GM18498 (cell line): ENCODE measurements around the gene TRIAP1.
"Not testable (repeated sequence)": the region's sequence is repeated elsewhere in the genome, so short reads cannot be mapped to it uniquely, and the experiment has no call there.

Experiments used
- ATAC-seq: cut with Tn5 transposase; IDR thresholded peaks from one replicate; pipeline ENCODE4 v1.9.1; 2021; ENCODE audit warnings: mild to moderate bottlenecking, moderate library complexity; ENCODE audit not compliant: unreplicated experiment

Gene TRIAP1

DNA sequence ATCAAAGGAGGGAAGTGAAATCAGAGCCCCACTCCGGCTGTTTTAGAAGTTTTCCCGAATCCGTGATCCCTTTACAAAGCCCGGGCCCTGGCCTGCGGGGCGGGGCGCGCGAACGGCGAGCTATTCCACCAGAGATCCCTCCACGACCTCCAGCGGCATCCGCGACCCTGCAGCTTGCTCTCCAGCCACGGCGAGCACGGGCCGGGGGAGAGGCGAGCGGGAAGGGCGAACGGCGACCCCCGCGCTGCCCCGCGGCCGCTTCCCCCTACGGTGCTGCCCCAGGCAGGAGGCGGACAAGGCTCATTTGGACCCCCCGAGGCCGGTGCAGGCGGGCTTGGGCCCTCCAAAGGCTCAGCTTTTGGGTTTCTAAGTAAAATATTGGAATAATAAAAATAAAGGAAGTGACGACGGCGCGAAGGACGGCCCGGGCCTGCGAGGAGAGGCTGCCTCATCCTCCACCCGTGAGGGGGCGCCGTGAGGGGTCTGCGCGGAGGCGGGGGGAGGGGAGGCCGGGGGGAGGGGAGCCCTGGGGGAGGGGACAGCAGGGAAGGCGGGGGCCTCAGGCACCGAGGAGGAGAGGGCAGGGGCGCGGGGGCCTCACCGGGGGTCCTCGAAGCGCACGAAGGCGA lies 22.8 kb upstream of the TRIAP1 start:
- ATAC-seq = peak; percentile 26

DNA sequence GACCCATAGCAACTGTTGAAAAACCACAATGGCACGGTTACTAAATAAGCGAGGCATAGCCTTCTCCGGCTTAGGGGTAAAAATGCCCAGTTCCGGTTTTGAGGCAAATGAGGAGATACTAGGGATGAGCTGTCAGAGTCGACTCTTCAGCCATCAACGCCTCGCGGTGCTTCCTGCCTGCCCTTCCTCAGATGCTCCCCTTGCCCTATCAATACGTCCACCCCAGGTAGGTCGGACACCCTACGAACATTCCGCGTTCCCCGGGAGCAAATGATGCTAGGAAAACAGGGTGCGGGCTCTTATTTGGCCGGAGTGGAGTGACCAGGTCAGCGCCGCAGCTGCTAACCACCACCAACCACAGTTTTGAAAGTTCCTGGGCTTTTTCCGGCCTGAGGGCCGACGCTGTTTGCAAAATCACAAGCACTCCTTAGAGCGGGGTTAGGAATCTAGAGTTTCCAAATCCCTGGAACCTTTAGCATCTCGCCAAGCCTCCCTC lies 22.2 kb upstream of the TRIAP1 start:
- ATAC-seq = peak; percentile 15

DNA sequence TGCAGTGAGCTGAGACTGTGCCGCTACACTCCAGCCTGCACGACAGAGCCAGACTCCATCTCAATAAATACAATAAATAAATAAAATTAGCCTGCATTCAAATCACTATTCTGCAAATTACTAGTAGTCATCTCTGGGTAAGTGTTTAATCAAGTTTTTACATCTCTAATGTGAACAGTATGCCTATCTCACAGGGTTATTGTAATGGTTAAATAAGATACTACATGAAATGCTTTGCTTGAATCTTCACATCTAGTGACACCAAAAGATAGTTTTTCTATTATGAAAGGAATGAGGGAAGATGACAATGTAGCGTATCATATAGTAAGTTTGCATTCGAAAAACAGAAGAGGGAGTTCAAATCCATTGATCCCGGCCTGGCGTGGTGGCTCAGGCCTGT lies 21.3 kb upstream of the TRIAP1 start:
- no peak for ATAC-seq

DNA sequence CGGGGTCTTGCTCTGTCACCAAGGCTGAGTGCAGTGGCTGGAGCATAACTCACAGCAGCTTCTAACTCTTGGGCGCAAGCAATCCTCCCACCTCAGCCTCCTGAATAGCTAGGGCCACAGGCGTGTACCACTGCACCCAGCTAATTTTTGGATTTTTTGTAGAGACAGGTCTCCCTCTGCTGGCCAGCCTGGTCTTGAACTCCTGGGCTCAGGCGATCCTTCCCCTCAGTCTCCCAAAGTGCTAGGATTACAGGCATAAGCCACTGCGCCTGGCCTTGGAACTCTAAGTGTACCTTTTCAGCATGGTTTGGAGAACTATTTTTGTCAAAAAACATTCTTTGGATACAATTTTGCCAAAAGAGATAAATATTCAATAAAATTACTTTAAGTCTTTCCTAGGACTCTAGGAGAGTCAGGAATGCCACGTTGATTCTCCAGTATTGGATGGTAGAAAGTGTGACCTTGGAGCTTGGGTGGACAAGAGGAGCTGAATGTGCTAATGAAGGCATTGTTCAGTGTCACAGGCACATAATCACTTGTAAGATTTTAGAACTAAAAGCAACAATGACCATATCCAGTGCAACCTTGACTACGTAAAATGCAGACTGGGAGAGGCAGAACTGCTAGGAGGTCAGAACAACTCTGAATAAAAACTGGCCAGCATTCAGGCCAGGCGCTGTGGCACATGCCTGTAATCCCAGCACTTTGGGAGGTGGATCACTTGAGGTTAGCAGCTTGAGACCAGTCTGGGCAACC lies 20.6 kb upstream of the TRIAP1 start:
- ATAC-seq = no peak

DNA sequence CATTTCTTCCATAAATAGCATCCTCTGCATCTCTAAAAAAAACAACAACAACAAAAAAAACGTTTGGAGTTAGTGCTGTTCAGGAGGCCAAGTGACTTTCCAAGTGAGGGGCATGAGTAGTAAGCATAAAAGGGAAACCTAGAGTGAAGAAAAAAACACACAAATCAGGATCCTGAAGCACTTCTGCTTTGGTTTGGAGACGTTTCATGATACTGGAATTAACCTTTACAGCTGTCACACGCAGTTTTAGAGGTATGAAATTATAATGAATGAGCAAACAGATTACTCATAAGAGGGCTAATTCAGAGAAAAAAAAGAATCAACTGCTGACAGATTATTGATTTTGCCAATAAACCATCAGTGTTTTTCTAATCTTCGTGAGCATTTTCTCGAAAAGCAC lies 19.6 kb upstream of the TRIAP1 start:
- no peak for ATAC-seq

DNA sequence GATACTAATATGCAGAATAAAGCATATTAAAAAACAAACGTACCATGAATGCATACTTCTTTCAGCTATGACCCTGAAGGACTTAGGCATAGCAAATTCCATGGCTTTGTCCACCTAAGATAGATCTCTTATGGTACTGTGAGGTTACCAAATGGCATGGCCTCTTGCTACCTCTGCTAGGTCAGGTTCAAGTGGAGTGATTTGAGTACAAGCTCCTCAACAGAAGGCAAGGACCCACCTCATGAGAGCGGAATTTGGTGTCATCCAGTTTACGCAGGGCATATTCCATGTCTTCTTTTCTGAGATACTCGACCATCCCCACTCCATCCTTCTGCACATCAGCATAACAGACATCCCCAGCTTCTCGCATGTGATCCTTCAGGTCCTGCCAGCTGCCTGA lies 17.5 kb upstream of the TRIAP1 start:
- no peak for ATAC-seq

DNA sequence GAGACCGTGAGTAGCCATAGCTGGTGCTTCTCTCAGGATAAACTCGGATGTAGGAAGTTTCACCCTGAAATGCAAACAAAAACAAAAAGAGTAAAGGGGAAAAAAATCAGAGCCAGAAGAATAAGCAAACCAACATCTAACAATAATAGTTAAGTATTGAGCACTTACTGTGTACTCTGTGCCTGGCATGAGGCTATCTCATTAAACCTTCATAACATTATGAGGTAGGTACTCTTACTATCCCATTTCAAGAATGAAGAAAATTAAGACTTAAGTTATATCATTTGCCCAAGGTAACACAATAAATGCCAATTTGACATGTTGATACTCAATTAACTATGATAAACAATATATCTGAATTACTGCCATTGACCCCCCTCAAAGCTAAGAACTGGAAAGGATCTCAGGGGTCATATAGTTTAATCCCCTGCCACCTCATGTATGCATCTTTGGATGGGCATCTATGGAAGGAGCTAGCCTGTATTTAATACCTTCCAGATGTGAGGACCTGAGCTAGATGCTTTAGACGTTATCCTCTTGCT lies 16.0 kb upstream of the TRIAP1 start:
- no peak for ATAC-seq

DNA sequence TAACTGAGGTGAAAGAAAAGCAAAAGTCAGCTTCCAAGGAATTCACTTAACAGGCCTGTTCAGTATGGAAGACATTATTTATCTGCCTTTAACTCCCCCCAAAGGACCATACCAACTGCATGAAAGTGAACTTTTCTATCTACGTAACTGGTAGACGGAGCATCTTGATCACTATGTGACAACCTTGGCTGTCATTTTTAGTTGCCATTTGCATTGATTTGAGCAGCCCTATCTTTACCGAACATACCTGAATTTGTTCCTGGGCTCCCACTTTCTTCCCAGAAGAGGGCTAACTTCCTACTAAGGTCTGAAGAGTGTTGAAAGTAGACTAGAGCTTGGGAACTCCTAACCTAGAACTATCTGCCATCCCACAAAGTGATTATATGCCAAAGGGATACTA lies 14.0 kb upstream of the TRIAP1 start:
- ATAC-seq = no peak

DNA sequence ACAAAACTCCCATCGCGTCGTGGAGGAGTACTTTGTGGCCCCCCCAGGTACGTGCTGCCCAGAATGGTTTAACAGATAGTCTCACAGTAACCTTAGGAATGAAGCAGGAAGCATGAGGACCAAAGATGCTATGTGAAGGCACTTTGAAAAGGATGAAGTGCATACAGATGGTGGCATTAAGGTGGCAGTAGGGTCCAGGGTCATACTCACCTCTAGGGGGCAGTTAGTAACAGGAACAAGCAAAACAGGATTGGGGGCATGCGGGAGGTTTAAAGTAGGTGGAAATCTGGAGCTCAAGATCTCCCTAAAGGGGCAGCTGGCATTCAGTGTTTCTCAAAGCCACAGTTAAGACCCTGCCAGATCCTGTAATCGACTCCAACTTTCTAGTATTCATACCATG lies 10.9 kb upstream of the TRIAP1 start:
- no peak for ATAC-seq

DNA sequence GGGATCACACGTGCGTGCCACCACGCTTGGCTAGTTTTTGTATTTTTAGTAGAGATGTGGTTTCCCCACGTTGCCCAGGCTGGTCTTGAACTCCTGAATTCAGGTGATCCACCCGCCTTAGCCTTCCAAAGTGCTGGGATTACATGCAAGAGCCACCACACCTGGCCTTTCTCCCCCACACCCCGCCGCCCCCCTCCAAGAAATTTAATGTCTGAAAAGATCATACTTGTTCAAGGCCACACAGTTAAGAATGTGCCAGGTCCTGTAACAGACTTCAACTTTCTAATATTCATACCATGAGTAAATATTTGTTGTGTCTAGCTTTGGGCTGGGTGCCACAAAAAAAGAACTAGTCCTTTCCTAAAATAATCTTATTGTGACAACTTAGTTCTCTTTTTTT lies 9.1 kb upstream of the TRIAP1 start:
- ATAC-seq = no peak

DNA sequence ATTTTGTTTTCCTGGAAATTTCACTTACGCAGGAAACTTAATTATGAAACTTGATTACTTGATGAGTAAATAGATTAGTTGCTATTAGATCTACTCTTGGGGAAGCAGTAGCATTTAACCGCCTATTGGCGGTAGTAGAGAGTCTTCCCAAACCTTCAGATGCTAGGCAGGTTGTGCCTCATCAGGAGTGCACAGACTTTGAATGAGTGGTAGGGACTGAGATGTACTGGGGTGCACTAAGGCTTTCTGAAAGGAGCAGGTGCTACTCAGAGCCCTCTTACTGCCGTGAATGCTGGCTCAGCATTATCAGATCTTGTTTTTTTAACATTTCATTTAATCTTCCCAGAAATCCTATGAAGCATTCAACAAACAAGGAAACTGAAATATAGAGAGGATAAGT lies 7.8 kb upstream of the TRIAP1 start:
- ATAC-seq = peak; percentile 57

DNA sequence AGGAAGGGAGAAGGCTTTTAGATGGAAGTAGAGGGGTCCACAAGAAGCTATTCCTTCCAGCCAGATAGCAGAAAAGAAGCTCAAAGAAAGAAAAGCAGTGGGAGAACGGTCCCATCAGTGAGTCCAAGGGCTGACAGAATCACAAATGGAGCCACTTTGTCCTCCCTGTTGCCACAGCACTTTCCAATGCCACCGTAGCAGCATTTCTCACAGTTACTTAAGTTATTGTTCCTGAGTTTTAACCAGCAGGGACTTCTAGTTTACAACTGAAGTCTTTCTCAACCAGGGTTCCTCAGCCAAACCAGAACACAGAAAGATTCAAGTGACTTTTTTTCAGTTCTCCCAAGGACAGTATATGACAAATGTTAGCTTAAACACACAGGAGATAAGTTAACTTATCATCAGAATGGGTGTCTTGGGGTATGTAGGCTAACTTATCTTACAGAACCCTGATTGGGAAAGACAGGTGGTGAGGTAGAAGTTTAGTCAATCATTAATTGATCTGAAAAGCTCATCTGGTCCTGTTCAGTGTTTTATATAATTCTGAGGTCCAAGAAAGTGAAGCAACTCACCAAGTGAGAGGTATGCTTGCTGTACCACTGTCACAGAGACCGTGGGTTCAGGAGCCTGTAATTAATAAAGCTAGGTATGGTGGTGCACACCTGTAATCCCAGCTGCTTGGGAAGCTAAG lies 7.0 kb upstream of the TRIAP1 start:
- no peak for ATAC-seq

DNA sequence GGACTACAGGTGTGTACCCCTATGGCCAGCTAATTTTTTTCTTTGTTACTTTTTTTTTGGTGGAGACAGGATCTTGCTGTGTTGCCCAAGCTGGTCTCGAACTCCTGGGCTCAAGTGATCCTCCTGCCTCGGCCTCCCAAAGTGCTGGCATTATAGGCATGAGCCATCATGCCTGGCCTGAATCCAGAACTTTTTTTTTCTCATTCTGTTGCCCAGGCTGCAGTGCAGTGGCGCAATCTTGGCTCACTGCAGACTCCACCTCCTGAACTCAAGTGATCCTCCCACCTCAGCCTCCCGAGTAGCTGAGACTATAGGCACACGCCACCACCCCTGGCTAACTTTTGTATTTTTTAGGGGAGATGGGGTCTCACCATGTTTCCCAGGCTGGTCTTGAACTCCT lies 6.3 kb upstream of the TRIAP1 start:
- not testable (repeated sequence) for ATAC-seq

DNA sequence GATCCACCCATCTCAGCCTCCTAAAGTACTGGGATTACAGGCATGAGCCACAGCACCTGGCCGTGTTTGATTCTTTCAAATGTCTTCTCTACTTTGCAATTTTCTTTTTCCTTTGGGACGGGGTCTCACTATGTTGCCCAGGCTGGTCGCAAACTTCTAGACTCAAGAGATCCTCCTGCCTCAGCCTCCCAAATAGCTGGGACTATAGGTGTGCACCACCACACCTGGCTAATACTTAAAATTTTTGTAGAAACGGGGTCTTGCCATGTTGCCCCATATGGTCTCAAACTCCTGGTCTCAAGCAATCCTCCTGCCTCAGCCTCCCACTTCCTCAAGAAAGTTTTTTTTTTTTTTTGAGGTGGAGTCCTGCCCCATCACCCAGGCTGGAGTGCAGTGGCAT lies 1.8 kb upstream of the TRIAP1 start:
- ATAC-seq = no peak

DNA sequence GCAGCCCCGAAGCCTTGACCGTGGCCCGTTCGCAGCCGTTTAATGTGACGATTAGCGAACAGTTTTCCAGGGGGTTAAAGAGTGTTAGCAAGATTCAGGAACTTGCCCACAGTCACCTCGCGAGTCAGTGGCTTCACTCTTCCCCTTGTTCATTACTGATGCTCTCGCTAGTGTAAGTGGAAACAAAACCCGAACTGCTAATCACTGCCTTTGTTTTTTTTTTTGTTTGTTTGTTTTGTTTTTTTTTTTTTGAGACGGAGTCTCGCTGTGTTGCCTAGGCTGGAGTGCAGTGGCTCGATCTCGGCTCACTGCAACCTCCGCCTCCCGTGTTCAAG lies 627 bp upstream of the TRIAP1 start:
- not testable (repeated sequence) for ATAC-seq

DNA sequence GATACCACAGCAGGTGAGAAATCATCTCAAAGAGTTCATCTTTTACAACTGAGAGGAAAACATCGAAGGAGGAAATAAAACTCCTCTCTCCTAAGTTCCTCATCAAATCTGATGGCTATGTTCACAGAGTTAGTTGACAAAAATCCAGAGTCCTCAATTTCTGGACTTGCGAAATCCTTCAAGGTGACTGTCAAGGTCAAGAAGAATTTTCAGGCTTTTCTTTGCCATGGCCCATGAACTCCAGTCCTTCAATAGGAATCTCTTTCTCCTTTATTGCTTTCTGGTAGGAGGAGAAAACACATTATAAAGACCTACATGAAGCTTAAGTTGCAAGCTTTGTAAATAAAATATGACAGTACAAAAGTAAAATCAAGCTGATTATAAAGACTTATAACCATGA lies 1.5 kb downstream of the TRIAP1 start:
- no peak for ATAC-seq

DNA sequence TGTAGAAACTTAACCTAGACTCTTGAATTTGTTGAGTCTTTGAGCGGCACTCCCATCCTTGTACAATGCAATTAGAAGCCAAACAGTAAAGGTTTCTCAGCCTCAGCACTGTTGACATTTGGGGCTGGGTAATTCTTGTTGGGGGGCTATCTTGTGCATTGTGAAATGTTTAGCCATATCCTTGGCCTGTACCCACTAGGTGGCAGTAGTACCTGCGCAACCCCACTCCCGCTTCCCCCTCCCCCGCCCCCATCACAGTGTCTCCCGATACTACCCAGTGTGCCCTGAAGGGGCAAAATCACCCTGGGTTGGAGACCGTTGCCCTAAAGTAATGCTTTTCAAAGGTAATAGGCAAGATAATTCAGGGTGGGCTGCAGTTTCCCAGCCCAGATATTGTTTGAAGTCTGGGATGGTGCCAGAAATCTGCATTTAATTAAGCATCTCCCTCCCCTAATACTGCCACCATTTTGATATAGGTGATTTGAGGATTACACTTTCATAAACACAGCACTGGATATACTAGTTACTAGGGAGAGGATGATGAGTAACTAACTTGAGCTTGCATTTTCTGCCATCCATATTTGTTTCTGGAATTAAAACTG lies 6.4 kb downstream of the TRIAP1 start:
- no peak for ATAC-seq

DNA sequence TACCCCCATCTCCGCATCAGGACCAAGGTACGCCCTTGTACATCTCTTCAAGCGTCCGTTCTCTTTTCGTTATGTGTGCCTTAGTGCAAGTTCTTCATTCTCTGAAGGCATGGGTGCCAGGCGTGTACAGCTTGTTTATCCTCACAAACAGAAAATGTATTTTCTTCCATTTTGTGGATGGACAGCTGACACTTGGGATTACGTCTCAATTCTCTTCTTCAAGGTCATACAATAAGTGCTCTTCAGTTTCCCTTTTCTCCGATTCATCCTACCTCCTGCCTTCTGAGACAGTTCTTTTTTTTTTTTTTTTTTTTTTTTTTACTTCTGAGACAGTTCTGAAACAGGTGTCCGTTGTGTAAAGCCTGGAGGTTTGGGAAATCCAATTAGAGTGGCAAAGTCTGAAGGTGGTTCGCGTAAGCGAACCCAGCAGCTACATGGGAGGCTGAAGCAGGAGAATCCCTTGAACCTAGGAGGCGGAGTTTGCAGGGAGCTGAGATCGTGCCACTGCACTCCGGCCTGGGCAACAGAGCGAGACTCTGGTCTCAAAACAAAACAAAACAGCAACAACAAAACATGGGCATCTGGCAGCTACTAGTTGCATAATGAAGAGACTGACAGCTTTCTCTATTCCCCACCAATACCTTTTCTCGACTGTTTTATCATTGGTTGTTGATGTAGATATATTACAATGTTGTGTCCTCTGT lies 7.5 kb downstream of the TRIAP1 start:
- peak; percentile 2 for ATAC-seq

DNA sequence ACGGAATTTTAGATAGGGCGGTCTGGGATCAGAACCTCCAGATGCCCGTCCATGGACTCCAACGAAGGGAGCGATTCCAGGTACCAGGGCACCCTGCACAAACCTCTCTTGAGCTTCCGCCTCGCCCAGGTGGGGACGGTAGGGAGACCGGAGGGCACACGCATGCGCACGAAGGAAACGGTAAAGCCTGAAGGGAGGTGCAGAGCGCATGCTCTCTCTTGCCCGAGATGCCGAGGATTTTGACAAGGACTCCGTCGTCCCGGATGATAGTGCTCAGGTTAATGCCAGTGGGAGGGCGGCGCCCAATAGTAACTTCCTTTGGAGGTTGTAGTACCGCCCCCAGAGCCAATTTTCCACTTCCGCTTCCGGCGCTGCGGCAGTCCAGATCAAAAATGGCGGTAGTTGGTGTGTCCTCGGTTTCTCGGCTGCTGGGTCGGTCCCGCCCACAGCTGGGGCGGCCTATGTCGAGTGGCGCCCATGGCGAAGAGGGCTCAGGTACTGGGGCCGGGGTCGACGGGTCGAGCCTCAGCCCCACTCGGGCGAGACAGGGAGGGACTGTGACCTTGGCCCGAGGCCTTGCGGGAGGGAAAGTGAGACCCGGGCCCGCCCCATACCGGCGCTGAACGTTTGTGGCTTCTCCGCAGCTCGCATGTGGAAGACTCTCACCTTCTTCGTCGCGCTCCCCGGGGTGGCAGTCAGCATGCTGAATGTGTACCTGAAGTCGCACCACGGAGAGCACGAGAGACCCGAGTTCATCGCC lies 8.3 kb downstream of the TRIAP1 start, which contains the start of gene COX6A1:
Gene COX6A1 (plus strand): TSS at position 379 of the 760 bp plus-strand sequence. CDS start 14 bp downstream, at position 393.
- peak; percentile 97 for ATAC-seq
